AG04449 (cell line): ENCODE measurements around the gene SERPINB6.

Experiments
- CTCF ChIA-PET: fragments of 350-600 bp; formaldehyde crosslinking; extraction: SDS; loops from one replicate; lab custom pipeline; 2021; ENCODE audit warnings: antibody characterized with exemption; lab: Yijun Ruan, JAX
- POLR2A ChIA-PET: fragments of 400-600, 350-600 bp; formaldehyde crosslinking; extraction: SDS; loops from one replicate; lab custom pipeline; 2020; ENCODE audit warnings: antibody characterized with exemption, inconsistent platforms; lab: Yijun Ruan, JAX
- DNase-seq: peaks from one replicate; pipeline ENCODE4 v3.0.0-alpha.2; 2010; ENCODE audit warnings: low read depth, low spot score
- H3K4me3 ChIP-seq: 2 replicates; pipeline ENCODE4 v1.5.1; 2011; ENCODE audit warnings: low read depth, mild to moderate bottlenecking, control low read depth, low read length
- CTCF ChIP-seq: IDR thresholded peaks from one replicate; pipeline ENCODE4 v1.5.1; 2011; ENCODE audit warnings: mild to moderate bottlenecking, moderate library complexity, low read length, control low read depth, inconsistent platforms; ENCODE audit not compliant: insufficient read depth; ENCODE audit errors: missing control alignments

Gene SERPINB6

GRCh38 chr6:2971420-2972218 lies at the start of gene SERPINB6:
Gene SERPINB6, minus strand, starts transcription at chr6:2971567. Its CDS starts 12,235 bp downstream, at chr6:2959332.
- no peak for DNase-seq
- peak within 1 kb of the TSS; percentile 65 for H3K4me3 ChIP-seq
- ChIA-PET POLR2A (interaction anchor here (0.9 to 1.6 kb wide), 4 partner anchors 13 to 19 kb away, joined by 3 to 14 read pairs (median 4); no protein-coding TSS in a partner anchor), CTCF (interaction anchor here (0.9 kb wide), 1 partner anchor 18 kb away, joined by 4 read pairs; no protein-coding TSS in a partner anchor)
- no peak for TF ChIP-seq CTCF

DNA sequence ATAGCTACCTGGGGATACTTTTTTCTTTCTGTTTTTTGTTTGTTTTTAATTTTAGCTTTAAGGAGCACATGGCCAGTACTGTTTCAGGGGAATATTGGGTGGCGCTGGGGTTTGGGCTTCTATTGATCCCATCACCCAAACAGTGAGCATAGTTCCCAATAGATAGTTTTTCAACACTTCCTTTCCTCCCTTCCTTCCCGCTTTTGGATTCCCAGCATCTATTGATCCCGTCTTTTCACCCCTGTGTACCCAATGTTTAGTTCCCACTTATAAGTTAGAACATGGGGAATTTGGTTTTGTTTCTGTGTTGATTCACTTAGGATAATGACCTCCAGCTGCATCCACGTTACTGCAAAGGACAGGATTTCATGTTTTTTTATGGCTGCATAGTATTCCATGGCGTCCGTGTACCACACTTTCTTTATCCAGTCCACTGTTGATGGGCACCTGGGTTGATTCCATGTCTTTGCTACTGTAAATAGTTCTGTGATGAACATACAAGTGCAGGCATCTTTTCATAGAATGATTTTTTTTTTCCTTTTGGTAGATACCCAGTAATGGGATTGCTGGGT lies 48.5 kb upstream of the SERPINB6 start:
- CTCF ChIA-PET: interaction anchor here (1.2 to 5.5 kb wide), 5 partner anchors 19 to 67 kb away, joined by 3 to 41 read pairs (median 4); partner anchors contain the start of gene NQO2
- no peak for DNase-seq
- H3K4me3 ChIP-seq: no peak overlapping the region
- TF ChIP-seq CTCF: no peak
- POLR2A ChIA-PET: no interaction called here

DNA sequence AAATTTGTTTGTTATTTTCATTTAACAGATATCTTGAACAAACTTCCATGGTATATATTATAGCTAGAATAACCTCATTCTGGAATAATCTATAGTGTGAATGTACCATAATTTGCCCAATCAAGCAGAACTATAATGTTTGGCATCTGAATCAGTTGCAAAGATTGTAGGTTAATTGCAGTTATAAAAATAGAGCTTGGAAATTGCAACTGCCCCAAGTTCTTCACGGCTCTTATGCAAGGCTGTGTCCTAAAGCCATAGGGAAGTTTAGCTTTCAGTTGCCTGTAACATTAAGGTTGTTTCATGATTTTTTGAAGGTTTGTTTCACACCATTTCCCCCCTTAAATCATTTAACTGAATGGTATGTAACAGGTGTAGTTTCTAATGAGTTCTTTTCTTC lies 47.7 kb upstream of the SERPINB6 start:
- ChIA-PET POLR2A (no interaction called here), CTCF (interaction anchor here (1.5 to 5.5 kb wide), 3 partner anchors 18 to 23 kb away, joined by 3 to 41 read pairs (median 6); partner anchors contain the start of gene NQO2)
- DNase-seq: no peak
- H3K4me3 ChIP-seq: no peak overlapping the region
- TF ChIP-seq CTCF: no peak

DNA sequence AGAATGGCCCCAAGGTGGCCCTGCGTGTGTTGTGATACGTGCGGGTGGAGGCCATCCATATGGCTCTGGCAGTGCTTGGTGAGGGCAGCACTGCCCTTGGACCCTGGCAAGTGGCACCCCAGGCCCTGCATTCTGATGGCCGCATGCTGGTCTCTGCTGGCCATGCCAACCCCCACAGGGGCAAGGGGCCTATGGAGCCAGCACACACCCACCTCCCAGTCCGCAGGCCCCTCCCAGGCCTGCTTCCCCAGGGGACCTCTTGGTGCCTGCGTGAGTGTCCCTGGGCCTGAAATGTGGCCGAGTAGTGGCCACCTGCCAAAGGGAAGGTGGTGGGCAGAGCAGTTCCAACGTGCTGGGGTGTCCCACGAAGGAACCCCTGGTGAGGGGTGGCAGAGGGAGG lies 45.9 kb upstream of the SERPINB6 start:
- POLR2A ChIA-PET: no interaction called here
- no peak for DNase-seq
- CTCF ChIA-PET: interaction anchor here (1.0 to 2.6 kb wide), 2 partner anchors 15 to 65 kb away, joined by 3 to 11 read pairs; no protein-coding TSS in a partner anchor
- TF ChIP-seq CTCF: no peak
- H3K4me3 ChIP-seq: no peak overlapping the region

GRCh38 chr6:3016473-3017280 lies 45.3 kb upstream of the SERPINB6 start:
- ChIA-PET POLR2A (no interaction called here), CTCF (interaction anchor here (1.0 to 2.6 kb wide), 2 partner anchors 14 to 64 kb away, joined by 3 to 11 read pairs; no protein-coding TSS in a partner anchor)

More at GRCh38 chr6:3016473-3017280, 45.3 kb upstream of the SERPINB6 start:
- no peak for TF ChIP-seq CTCF
- no peak for DNase-seq
- no peak overlapping the region for H3K4me3 ChIP-seq
